Kidney (tissue), 14 donors: ENCODE measurements around the gene NEURL1. TPM values are rescaled to one million over a fixed set of nuclear protein-coding genes. Genes with fewer than 3 reads are reported as not detected.
A peak's percentile ranks its signal among the peaks of the same experiment; 100 is the strongest.

Experiments used
- DNase-seq, 5 donors: peaks; one replicate each; pipeline ENCODE4 v3.0.0-alpha.2; 2013 to 2020
- FAIRE-seq: peaks from 2 replicates; lab custom pipeline; 2012; peaks lifted over from hg19 to GRCh38; lab: Jason Lieb, UNC
- H3K27ac ChIP-seq, 2 donors: one replicate each; pipeline ENCODE4 v1.7.0; 2013; ENCODE audit warnings: low read depth in 2 of 2, low read length in 2 of 2, inconsistent platforms in 1 of 2
- H3K27me3 ChIP-seq: one replicate; pipeline ENCODE4 v1.7.1; 2013; ENCODE audit warnings: low read length, inconsistent platforms; ENCODE audit not compliant: control insufficient read depth, insufficient read depth
- H3K36me3 ChIP-seq, 3 donors: one replicate each; pipeline versions ENCODE4 v1.7.0 to v1.7.1; 2013; ENCODE audit warnings: low read length in 3 of 3, control low read depth in 1 of 3, inconsistent platforms in 1 of 3; ENCODE audit not compliant: insufficient read depth in 3 of 3, control insufficient read depth in 2 of 3
- H3K4me1 ChIP-seq, 3 donors: one replicate each; pipeline versions ENCODE4 v1.7.0 to v1.7.1; 2013; ENCODE audit warnings: low read length in 3 of 3, inconsistent platforms in 1 of 3, low read depth in 1 of 3; ENCODE audit not compliant: control insufficient read depth in 2 of 3, insufficient read depth in 2 of 3
- H3K4me3 ChIP-seq, 3 donors: one replicate each; pipeline versions ENCODE4 v1.7.0 to v1.8.1; 2013; ENCODE audit warnings: low read length in 3 of 3, control low read depth in 1 of 3, inconsistent platforms in 1 of 3
- H3K9ac ChIP-seq, 3 donors: one replicate each; pipeline versions ENCODE4 v1.7.0 to v1.7.1; 2013; ENCODE audit warnings: low read length in 3 of 3, control low read depth in 1 of 3, inconsistent platforms in 1 of 3
- H3K9me3 ChIP-seq, 3 donors: one replicate each; pipeline versions ENCODE4 v1.7.0 to v1.7.1; 2013; ENCODE audit warnings: low read length in 3 of 3, control low read depth in 1 of 3, inconsistent platforms in 1 of 3; ENCODE audit not compliant: control insufficient read depth in 2 of 3, insufficient read depth in 1 of 3
- CTCF ChIP-seq: IDR thresholded peaks from 3 replicates; pipeline ENCODE4 v1.5.1; 2012; ENCODE audit warnings: mild to moderate bottlenecking, moderate library complexity, borderline replicate concordance; ENCODE audit not compliant: insufficient read depth; ENCODE audit errors: extremely low read depth
- intact Hi-C: fragments of 100-400 bp; cut with DNase I; formaldehyde crosslinking; loops from one replicate; pipeline ENCODE4 v1.11.1; 2022
- polyA plus RNA-seq: library from polyadenylated mRNA; stranded (reverse); fragments of 350-450 nt; fragmentation: Illumina TruSeq; extraction: RNeasy Lipid Tissue Mini Kit (QIAGEN cat#74804); gene quantifications from one replicate; pipeline ENCODE4 v1.2.3, GENCODE V29; 2014; ENCODE audit warnings: low read depth, low replicate concordance; ENCODE audit not compliant: insufficient read depth
- total RNA-seq: library from RNA; stranded (reverse); fragmentation: NEBNext Ultra II Directional; extraction: Animal tissue kit (Norgen Biotek cat#: 25700); gene quantifications from one replicate; pipeline ENCODE4 v1.2.1, GENCODE V29; 2021
- donor health status: control.
- donor health status: control.
- donor health status: control.
- donor health status: control.
- donor health status: control.
- donor health status: DM: yes; HTN: yes; CAD: no.
- donor health status: Normal renal cell carcinoma (clear cell type).

Gene NEURL1
- total and polyA plus RNA-seq, 2 donors from 2014 or later: 1.2 TPM

GRCh38 chr10:103493916-103494877, 692 bp downstream of the NEURL1 start:
- Histone ChIP-seq H3K9me3 (no peaks in the 10 kb centered on the region), H3K36me3 (no peaks in the 10 kb centered on the region), H3K4me1 (peaks cover 0 to 4% (median 2%) of the 10 kb centered on the region in 3 donors), H3K27me3 (peaks cover 2% of the 10 kb centered on the region), H3K4me3 (peak overlapping the region in 1 of 3 donors; percentile 17), H3K27ac (no peak overlapping the region), H3K9ac (no peak overlapping the region)
- intact Hi-C loops: no loop called here
- peak in 4 of 5 donors; percentile 54 to 78 (median 70) for DNase-seq
- no peak for TF ChIP-seq CTCF
- no peak for FAIRE-seq

- H3K27ac ChIP-seq: no peak overlapping the region
- FAIRE-seq: no peak
- no peak overlapping the region for H3K4me3 ChIP-seq
These were observed 1.8 kb downstream of the NEURL1 start for GRCh38 chr10:103495321-103495720.

GRCh38 chr10:103497161-103497915, 3.8 kb downstream of the NEURL1 start:
- H3K27me3 ChIP-seq: peaks cover 5% of the 10 kb centered on the region
- TF ChIP-seq CTCF: no peak
- H3K4me1 ChIP-seq: peaks cover 0 to 4% (median 0%) of the 10 kb centered on the region in 3 donors
- peak in 1 of 5 donors; percentile 18 for DNase-seq
- intact Hi-C loops: no loop called here
- H3K27ac ChIP-seq: no peak overlapping the region
- FAIRE-seq: no peak
- H3K9ac ChIP-seq: no peak overlapping the region
- H3K4me3 ChIP-seq: no peak overlapping the region
- no peaks in the 10 kb centered on the region for H3K9me3 ChIP-seq
- H3K36me3 ChIP-seq: no peaks in the 10 kb centered on the region

More at GRCh38 chr10:103495321-103495720, 1.8 kb downstream of the NEURL1 start:
- no peak overlapping the region for H3K9ac ChIP-seq
- peak in 1 of 5 donors; percentile 6 for DNase-seq
- intact Hi-C loops: no loop called here
- peaks cover 2% of the 10 kb centered on the region for H3K27me3 ChIP-seq
- H3K9me3 ChIP-seq: no peaks in the 10 kb centered on the region
- H3K36me3 ChIP-seq: no peaks in the 10 kb centered on the region
- TF ChIP-seq CTCF: no peak
- peaks cover 0 to 4% (median 2%) of the 10 kb centered on the region in 3 donors for H3K4me1 ChIP-seq
